AG04450 (cell line): ENCODE data around the gene PDSS2. TPM values are rescaled to one million over a fixed set of nuclear protein-coding genes. Genes with fewer than 3 reads are reported as not detected.

Experiments
- CTCF ChIA-PET: fragments of 300-600, 350-600 bp; formaldehyde crosslinking; extraction: SDS; loops from one replicate; lab custom pipeline; 2022; ENCODE audit warnings: antibody characterized with exemption, inconsistent platforms; lab: Charles Lee
- POLR2A ChIA-PET: fragments of 350-600 bp; formaldehyde crosslinking; extraction: SDS; loops from one replicate; lab custom pipeline; 2021; ENCODE audit warnings: antibody characterized with exemption, inconsistent platforms; lab: Yijun Ruan, JAX
- DNase-seq: peaks from one replicate; pipeline ENCODE4 v3.0.0-alpha.2; 2011; ENCODE audit warnings: low read depth, low spot score
- H3K27ac ChIP-seq: one replicate; pipeline ENCODE4 v1.5.1; 2012; ENCODE audit warnings: low read depth, low read length, control low read depth
- H3K27me3 ChIP-seq: one replicate; pipeline ENCODE4 v1.6.0; 2012; ENCODE audit warnings: low read length; ENCODE audit not compliant: control insufficient read depth, insufficient read depth
- H3K4me3 ChIP-seq: 2 replicates; pipeline ENCODE4 v1.5.1; 2011; ENCODE audit warnings: mild to moderate bottlenecking, low read depth, low read length, control low read depth
- H3K9me3 ChIP-seq: 2 replicates; pipeline ENCODE4 v1.5.1; 2012; ENCODE audit warnings: low read length; ENCODE audit not compliant: control insufficient read depth, insufficient read depth
- CTCF ChIP-seq: IDR thresholded peaks from 2 replicates; pipeline ENCODE4 v1.5.1; 2011; ENCODE audit warnings: low read depth, low read length, control low read depth, inconsistent platforms
- polyA plus RNA-seq: library from polyadenylated mRNA; depleted of rRNA; stranded (reverse); fragments of >200 nt; gene quantifications from 2 replicates; pipeline ENCODE4 v1.2.3, GENCODE V29; 2011

Gene PDSS2
- polyA plus RNA-seq, 1 experiment: 19.1 TPM

- H3K9me3 ChIP-seq: no peaks in the 10 kb centered on the region
- H3K27me3 ChIP-seq: no peaks in the 10 kb centered on the region
- POLR2A ChIA-PET: no interaction called here
- no peak overlapping the region for H3K4me3 ChIP-seq
- CTCF ChIA-PET: no interaction called here
- no peak overlapping the region for H3K27ac ChIP-seq
- no peak for TF ChIP-seq CTCF
- DNase-seq: no peak
These were observed 244.7 kb downstream of the PDSS2 start for GRCh38 chr6:107214655-107215054.

GRCh38 chr6:107209406-107210305 is 249.7 kb downstream of the PDSS2 start:
- ChIA-PET POLR2A (no interaction called here), CTCF (interaction anchor here (0.6 kb wide), 1 partner anchor 108 kb away, joined by 3 read pairs; no protein-coding TSS in a partner anchor)
- Histone ChIP-seq H3K4me3 (no peak overlapping the region), H3K27me3 (no peaks in the 10 kb centered on the region), H3K27ac (no peak overlapping the region), H3K9me3 (no peaks in the 10 kb centered on the region)
- DNase-seq: no peak
- TF ChIP-seq CTCF: no peak

GRCh38 chr6:107207251-107207873 is 252.0 kb downstream of the PDSS2 start:
- CTCF ChIA-PET: interaction anchor here (0.7 kb wide), 1 partner anchor 641 kb away, joined by 3 read pairs; no protein-coding TSS in a partner anchor
- DNase-seq: no peak
- Histone ChIP-seq H3K4me3 (no peak overlapping the region), H3K9me3 (no peaks in the 10 kb centered on the region), H3K27me3 (no peaks in the 10 kb centered on the region), H3K27ac (no peak overlapping the region)
- POLR2A ChIA-PET: no interaction called here
- no peak for TF ChIP-seq CTCF

- DNase-seq: no peak
- H3K9me3 ChIP-seq: no peaks in the 10 kb centered on the region
- CTCF ChIA-PET: interaction anchor here (0.6 kb wide), 1 partner anchor 58 kb away, joined by 3 read pairs; no protein-coding TSS in a partner anchor
- TF ChIP-seq CTCF: no peak
- POLR2A ChIA-PET: no interaction called here
- H3K27ac ChIP-seq: no peak overlapping the region
- no peaks in the 10 kb centered on the region for H3K27me3 ChIP-seq
- H3K4me3 ChIP-seq: no peak overlapping the region
These were observed 254.0 kb downstream of the PDSS2 start for GRCh38 chr6:107205058-107205998.
